K562 (cell line): ENCODE data around the gene SPATS1. TPM values are rescaled to one million over a fixed set of nuclear protein-coding genes. Genes with fewer than 3 reads are reported as not detected.

ENCODE experiments used
- ATAC-seq: fragments of 200-7000 bp; cut with Tn5 transposase; 3 replicates; pipeline ENCODE4 v1.9.1; 2020; ENCODE audit warnings: moderate library complexity
- BruUV-seq: library from RNA; stranded (reverse); fragments of 400-500 nt; replicated peaks from 2 replicates; lab custom pipeline; 2021; lab: Mats Ljungman, UMichigan
- CTCF ChIA-PET: fragments of 300-600 bp; formaldehyde crosslinking; extraction: SDS; loops from one replicate; lab custom pipeline; 2021; ENCODE audit warnings: low intra/inter-chr PET ratio; lab: Yijun Ruan, JAX
- POLR2A ChIA-PET: fragments of 300-600, 350-650 bp; sonication (Branson Sonifier 250); formaldehyde crosslinking; extraction: SDS; loops from one replicate; lab custom pipeline; 2021; ENCODE audit warnings: antibody characterized with exemption, inconsistent platforms; lab: Yijun Ruan, JAX
- DNase-seq, 4 experiments: peaks; one replicate each; pipeline versions ENCODE4 v3.0.0 to v3.0.0-alpha.2; 2011 to 2018; ENCODE audit warnings: low spot score in 3 of 4, mixed read lengths in 3 of 4; ENCODE audit errors: extremely low read depth in 1 of 4
- FAIRE-seq: peaks from 2 replicates; lab custom pipeline; 2011; peaks lifted over from hg19 to GRCh38; lab: Jason Lieb, UNC
- H2AFZ ChIP-seq: 2 replicates; pipeline ENCODE4 v1.6.0; 2011; ENCODE audit warnings: low read depth, low read length, control low read depth, inconsistent platforms
- H3K27ac ChIP-seq: fragments of 200-600 bp; 3 replicates; pipeline ENCODE4 v1.8.0; 2011; ENCODE audit warnings: low read depth, mild to moderate bottlenecking, control low read depth, inconsistent platforms, low read length, moderate library complexity, mixed read lengths; ENCODE audit errors: extremely low read depth
- H3K27me3 ChIP-seq, 2 experiments: fragments of 300-600 bp in 1 of 2; 2 replicates in 1 of 2; 3 replicates in 1 of 2; pipeline versions ENCODE4 v1.6.0 to v1.8.0; 2011; ENCODE audit warnings: inconsistent platforms in 2 of 2, low read length in 2 of 2, mild to moderate bottlenecking in 1 of 2, mixed read lengths in 1 of 2, moderate library complexity in 1 of 2; ENCODE audit not compliant: control insufficient read depth in 2 of 2, insufficient read depth in 2 of 2
- H3K36me3 ChIP-seq: fragments of 300-600 bp; 3 replicates; pipeline ENCODE4 v1.8.0; 2011; ENCODE audit warnings: mild to moderate bottlenecking, low read length, inconsistent platforms; ENCODE audit not compliant: control insufficient read depth, insufficient read depth
- H3K4me1 ChIP-seq, 2 experiments: fragments of 200-600 bp in 1 of 2; replicated peaks in 1 of 2; 2 replicates in 1 of 2; 3 replicates in 1 of 2; pipeline versions ENCODE4 v1.5.1 to v1.8.0; 2011; ENCODE audit warnings: inconsistent platforms in 2 of 2, low read length in 2 of 2, mild to moderate bottlenecking in 1 of 2, mixed read lengths in 1 of 2, moderate library complexity in 1 of 2; ENCODE audit not compliant: control insufficient read depth in 2 of 2, insufficient read depth in 2 of 2
- H3K4me2 ChIP-seq: 2 replicates; pipeline ENCODE4 v1.6.1; 2011; ENCODE audit warnings: low read length, control low read depth, inconsistent platforms, mixed read lengths; ENCODE audit not compliant: insufficient read depth
- H3K4me3 ChIP-seq: fragments of 200-600 bp; sonication (generic), shearing (Covaris generic); 2 replicates; pipeline ENCODE4 v1.5.1; 2016; ENCODE audit warnings: control low read depth, inconsistent platforms
- H3K79me2 ChIP-seq: fragments of 200-600 bp; 3 replicates; pipeline ENCODE4 v1.8.0; 2011; ENCODE audit warnings: low read length, inconsistent platforms; ENCODE audit not compliant: control insufficient read depth, insufficient read depth
- H3K9ac ChIP-seq, 2 experiments: 2 replicates each; pipeline versions ENCODE4 v1.6.0 to v1.6.1; 2011; ENCODE audit warnings: low read depth in 2 of 2, low read length in 2 of 2, control low read depth in 1 of 2, inconsistent platforms in 1 of 2, mild to moderate bottlenecking in 1 of 2, mixed read lengths in 1 of 2; ENCODE audit not compliant: insufficient read depth in 1 of 2
- H3K9me1 ChIP-seq: one replicate; pipeline ENCODE4 v1.6.0; 2011; ENCODE audit warnings: inconsistent platforms, mild to moderate bottlenecking, low read length, moderate library complexity; ENCODE audit not compliant: control insufficient read depth, insufficient read depth
- H3K9me3 ChIP-seq: replicated peaks from 2 replicates; pipeline ENCODE4 v1.5.1; 2011; ENCODE audit warnings: low read depth, low read length, inconsistent platforms; ENCODE audit not compliant: control insufficient read depth, insufficient read depth
- H4K20me1 ChIP-seq: replicated peaks from 2 replicates; pipeline ENCODE4 v1.6.1; 2011; ENCODE audit warnings: low read length, inconsistent platforms, mixed read lengths; ENCODE audit not compliant: control insufficient read depth, insufficient read depth
- LARP7 ChIP-seq: fragments of 450-650 bp; IDR thresholded peaks from 2 replicates; pipeline ENCODE4 v1.6.1; 2016
- POLR2H ChIP-seq: IDR thresholded peaks from 2 replicates; pipeline ENCODE4 v1.6.1; 2016; ENCODE audit warnings: missing genetic modification characterization, low read depth, mild to moderate bottlenecking, control low read depth, missing compliant biosample characterization, moderate library complexity
- WGBS: fragments of 100-300 bp; shearing (Covaris generic); methylation state at CpG from one replicate; pipeline ENCODE4 v1.1.6; 2016; ENCODE audit warnings: low coverage, mixed read lengths; ENCODE audit not compliant: insufficient coverage; ENCODE audit errors: missing lambda C conversion rate; 5-methylcytosine and 5-hydroxymethylcytosine counted together
- in situ Hi-C: fragments of 300-500 bp; cut with MboI; formaldehyde crosslinking; loops from 4 replicates; pipeline ENCODE4 v1.15.0; 2018; ENCODE audit warnings: inconsistent platforms, mixed read lengths
- intact Hi-C: fragments of 100-400 bp; cut with micrococcal nuclease; formaldehyde crosslinking; loops from 2 replicates; pipeline ENCODE4 v1.14.2; 2022
- polyA plus RNA-seq, 8 experiments: library from polyadenylated mRNA; depleted of rRNA in 4 of 8; stranded (reverse) in 5 of 8; unstranded in 3 of 8; fragments of >200 nt; fragmentation: Nextera tagmentation in 2 of 8; fragmentation: Illumina TruSeq in 1 of 8; extraction: Ambion mirVana in 2 of 8; extraction: Trizol in 1 of 8; gene quantifications; 2 replicates each; pipeline versions ENCODE4 v1.2.1 to v1.2.3, GENCODE V29; 2011 to 2014; ENCODE audit warnings: inconsistent platforms in 1 of 8, missing spikeins in 1 of 8
- total RNA-seq, 7 experiments: library from RNA; depleted of rRNA in 6 of 7; stranded (reverse); fragments of >200 nt in 6 of 7; fragmentation: Illumina TruSeq in 2 of 7; extraction: Trizol in 2 of 7; gene quantifications; 2 replicates each; pipeline versions ENCODE4 v1.2.1 to v1.2.3, GENCODE V29; 2011 to 2021; ENCODE audit warnings: low replicate concordance in 1 of 7
- TF ChIP-seq, protein P1 (sequence below): fragments of 450-650 bp; IDR thresholded peaks from 2 replicates; pipeline ENCODE4 v1.6.1; 2016; ENCODE audit warnings: low read depth

Gene SPATS1
- total and polyA plus RNA-seq, 9 of the 15 experiments (the other 6 are each of a cell fraction or from before 2014, with no cell fraction given) = not detected

DNA sequence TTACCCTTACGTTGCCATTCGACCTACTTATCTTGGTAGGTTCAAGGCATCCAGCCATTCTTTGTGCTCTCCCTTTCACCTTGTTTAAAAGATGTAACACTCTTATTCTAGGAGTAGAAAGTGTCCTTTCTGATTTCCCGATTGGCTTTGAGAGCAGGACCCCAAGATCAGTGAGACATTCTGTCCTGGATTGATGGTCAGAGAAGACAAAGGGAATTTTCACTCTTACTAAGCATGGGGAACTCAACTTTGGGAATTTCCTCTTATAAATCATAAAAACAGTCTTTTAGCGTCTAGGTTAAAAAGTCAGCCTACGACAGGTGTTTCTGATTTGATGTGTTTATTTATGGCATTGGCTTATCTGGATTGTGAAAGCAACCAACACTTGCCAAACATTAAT, 26.5 kb upstream of the SPATS1 start:
- Histone ChIP-seq H3K9me3 (no peaks in the 10 kb centered on the region), H3K27me3 (peaks cover 34 to 35% of the 10 kb centered on the region in 2 experiments), H3K36me3 (peaks cover 13% of the 10 kb centered on the region), H3K9me1 (no peaks in the 10 kb centered on the region), H3K4me1 (peaks cover 5 to 6% of the 10 kb centered on the region in 2 experiments; a peak in 3 of 5 replicates), H2AFZ (no peak overlapping the region), H4K20me1 (no peaks in the 10 kb centered on the region), H3K4me2 (no peak overlapping the region), H3K79me2 (peaks cover 15% of the 10 kb centered on the region), H3K27ac (no peak overlapping the region), H3K4me3 (no peak overlapping the region), H3K9ac (no peak overlapping the region)
- WGBS = 0% methylated on average over 5 of the region's 5 CpGs
- CTCF ChIA-PET = no interaction called here
- in situ Hi-C loops = no loop called here
- intact Hi-C loops = no loop called here
- DNase-seq = no peak
- BruUV-seq = no TSS peak
- no peak for TF ChIP-seq POLR2H (tag)
- TF ChIP-seq LARP7 = no peak
- TF ChIP-seq, protein P1, sequence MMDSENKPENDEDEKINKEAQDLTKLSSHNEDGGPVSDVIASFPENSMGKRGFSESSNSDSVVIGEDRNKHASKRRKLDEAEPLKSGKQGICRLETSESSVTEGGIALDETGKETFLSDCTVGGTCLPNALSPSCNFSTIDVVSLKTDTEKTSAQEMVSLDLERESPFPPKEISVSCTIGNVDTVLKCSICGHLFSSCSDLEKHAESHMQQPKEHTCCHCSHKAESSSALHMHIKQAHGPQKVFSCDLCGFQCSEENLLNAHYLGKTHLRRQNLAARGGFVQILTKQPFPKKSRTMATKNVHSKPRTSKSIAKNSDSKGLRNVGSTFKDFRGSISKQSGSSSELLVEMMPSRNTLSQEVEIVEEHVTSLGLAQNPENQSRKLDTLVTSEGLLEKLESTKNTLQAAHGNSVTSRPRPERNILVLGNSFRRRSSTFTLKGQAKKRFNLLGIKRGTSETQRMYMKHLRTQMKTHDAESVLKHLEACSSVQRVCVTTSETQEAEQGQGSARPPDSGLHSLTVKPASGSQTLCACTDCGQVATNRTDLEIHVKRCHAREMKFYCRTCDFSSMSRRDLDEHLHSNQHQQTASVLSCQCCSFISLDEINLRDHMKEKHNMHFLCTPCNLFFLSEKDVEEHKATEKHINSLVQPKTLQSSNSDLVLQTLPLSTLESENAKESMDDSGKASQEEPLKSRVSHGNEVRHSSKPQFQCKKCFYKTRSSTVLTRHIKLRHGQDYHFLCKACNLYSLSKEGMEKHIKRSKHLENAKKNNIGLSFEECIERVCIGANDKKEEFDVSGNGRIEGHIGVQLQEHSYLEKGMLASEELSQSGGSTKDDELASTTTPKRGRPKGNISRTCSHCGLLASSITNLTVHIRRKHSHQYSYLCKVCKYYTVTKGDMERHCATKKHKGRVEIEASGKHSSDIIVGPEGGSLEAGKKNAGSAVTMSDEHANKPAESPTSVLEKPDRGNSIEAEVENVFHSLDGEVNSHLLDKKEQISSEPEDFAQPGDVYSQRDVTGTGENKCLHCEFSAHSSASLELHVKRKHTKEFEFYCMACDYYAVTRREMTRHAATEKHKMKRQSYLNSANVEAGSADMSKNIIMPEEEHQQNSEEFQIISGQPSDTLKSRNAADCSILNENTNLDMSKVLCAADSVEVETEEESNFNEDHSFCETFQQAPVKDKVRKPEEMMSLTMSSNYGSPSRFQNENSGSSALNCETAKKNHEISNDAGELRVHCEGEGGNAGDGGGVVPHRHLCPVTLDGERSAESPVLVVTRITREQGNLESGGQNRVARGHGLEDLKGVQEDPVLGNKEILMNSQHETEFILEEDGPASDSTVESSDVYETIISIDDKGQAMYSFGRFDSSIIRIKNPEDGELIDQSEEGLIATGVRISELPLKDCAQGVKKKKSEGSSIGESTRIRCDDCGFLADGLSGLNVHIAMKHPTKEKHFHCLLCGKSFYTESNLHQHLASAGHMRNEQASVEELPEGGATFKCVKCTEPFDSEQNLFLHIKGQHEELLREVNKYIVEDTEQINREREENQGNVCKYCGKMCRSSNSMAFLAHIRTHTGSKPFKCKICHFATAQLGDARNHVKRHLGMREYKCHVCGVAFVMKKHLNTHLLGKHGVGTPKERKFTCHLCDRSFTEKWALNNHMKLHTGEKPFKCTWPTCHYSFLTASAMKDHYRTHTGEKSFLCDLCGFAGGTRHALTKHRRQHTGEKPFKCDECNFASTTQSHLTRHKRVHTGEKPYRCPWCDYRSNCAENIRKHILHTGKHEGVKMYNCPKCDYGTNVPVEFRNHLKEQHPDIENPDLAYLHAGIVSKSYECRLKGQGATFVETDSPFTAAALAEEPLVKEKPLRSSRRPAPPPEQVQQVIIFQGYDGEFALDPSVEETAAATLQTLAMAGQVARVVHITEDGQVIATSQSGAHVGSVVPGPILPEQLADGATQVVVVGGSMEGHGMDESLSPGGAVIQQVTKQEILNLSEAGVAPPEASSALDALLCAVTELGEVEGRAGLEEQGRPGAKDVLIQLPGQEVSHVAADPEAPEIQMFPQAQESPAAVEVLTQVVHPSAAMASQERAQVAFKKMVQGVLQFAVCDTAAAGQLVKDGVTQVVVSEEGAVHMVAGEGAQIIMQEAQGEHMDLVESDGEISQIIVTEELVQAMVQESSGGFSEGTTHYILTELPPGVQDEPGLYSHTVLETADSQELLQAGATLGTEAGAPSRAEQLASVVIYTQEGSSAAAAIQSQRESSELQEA = no peak
- no peak for FAIRE-seq
- POLR2A ChIA-PET = no interaction called here
- ATAC-seq = no peak
